ENCODE results near the gene HAP1.
A peak's percentile ranks its signal among the peaks of the same experiment; 100 is the strongest.

The HAP1 gene

DNA sequence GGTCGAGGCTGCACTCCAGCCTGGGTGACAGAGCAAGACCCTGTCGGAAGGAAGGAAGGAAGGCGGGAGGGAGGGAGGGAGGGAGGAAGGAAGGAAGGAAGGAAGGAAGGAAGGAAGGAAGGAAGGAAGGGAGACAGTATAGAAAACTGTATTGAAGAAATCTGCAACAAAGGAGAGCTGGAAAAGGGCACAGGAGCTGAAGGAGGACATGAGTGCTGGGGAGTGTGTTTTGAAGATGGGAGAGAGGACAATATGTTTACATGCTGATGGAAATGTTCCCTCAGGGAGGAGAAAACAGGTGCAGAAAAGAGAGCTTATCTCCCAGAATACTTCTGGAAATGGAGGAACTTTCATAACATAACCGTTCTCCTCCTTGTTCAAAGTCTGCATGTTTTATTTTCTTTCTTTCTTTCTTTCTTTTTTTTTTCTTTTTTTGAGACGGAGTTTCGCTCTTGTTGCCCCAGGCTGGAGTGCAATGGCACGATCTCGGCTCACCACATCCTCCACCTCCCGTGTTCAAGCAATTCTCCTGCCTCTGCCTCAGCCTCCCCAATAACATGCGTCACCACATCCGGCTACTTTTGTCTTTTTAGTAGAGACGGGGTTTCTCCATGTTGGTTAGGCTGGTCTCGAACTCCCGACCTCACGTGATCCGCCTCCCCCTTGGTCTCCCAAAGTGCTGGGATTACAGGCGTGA is 2.7 kb upstream of the HAP1 start:
- Histone ChIP-seq H3K27me3 (ENCODE audit: control insufficient read depth, insufficient read depth, low read length) (peaks cover 52% of the 10 kb centered on the region), H3K36me3 (ENCODE audit: control insufficient read depth, insufficient read depth, low read length) (no peaks in the 10 kb centered on the region), H3K4me3 (ENCODE audit: low read depth, low read length) (no peak overlapping the region), H3K9me3 (ENCODE audit: control insufficient read depth, insufficient read depth, low read length) (no peaks in the 10 kb centered on the region), H3K4me1 (ENCODE audit: control insufficient read depth, insufficient read depth, low read length) (peaks cover 4% of the 10 kb centered on the region), H3K9ac (ENCODE audit: low read depth, low read length) (no peak overlapping the region)

GRCh38 chr17:41735744-41736143 is 1.3 kb upstream of the HAP1 start:
- no peak overlapping the region for H3K4me3 ChIP-seq (ENCODE audit: low read depth, low read length)
- peaks cover 62% of the 10 kb centered on the region for H3K27me3 ChIP-seq (ENCODE audit: control insufficient read depth, insufficient read depth, low read length)
- H3K9me3 ChIP-seq (ENCODE audit: control insufficient read depth, insufficient read depth, low read length): no peaks in the 10 kb centered on the region
- peaks cover 4% of the 10 kb centered on the region for H3K4me1 ChIP-seq (ENCODE audit: control insufficient read depth, insufficient read depth, low read length)
- H3K36me3 ChIP-seq (ENCODE audit: control insufficient read depth, insufficient read depth, low read length): no peaks in the 10 kb centered on the region
- no peak overlapping the region for H3K9ac ChIP-seq (ENCODE audit: low read depth, low read length)

- Histone ChIP-seq H3K4me3 (ENCODE audit: low read depth, low read length) (peak overlapping the region; percentile 59), H3K4me1 (ENCODE audit: control insufficient read depth, insufficient read depth, low read length) (peaks cover 4% of the 10 kb centered on the region), H3K36me3 (ENCODE audit: control insufficient read depth, insufficient read depth, low read length) (no peaks in the 10 kb centered on the region), H3K27me3 (ENCODE audit: control insufficient read depth, insufficient read depth, low read length) (peaks cover 62% of the 10 kb centered on the region), H3K9ac (ENCODE audit: low read depth, low read length) (peak overlapping the region; percentile 91), H3K9me3 (ENCODE audit: control insufficient read depth, insufficient read depth, low read length) (no peaks in the 10 kb centered on the region)
These were observed 488 bp upstream of the HAP1 start for GRCh38 chr17:41734949-41735313.

- Histone ChIP-seq H3K4me3 (ENCODE audit: low read depth, low read length) (peak overlapping the region; percentile 59), H3K4me1 (ENCODE audit: control insufficient read depth, insufficient read depth, low read length) (peaks cover 4% of the 10 kb centered on the region), H3K9me3 (ENCODE audit: control insufficient read depth, insufficient read depth, low read length) (no peaks in the 10 kb centered on the region), H3K36me3 (ENCODE audit: control insufficient read depth, insufficient read depth, low read length) (no peaks in the 10 kb centered on the region), H3K9ac (ENCODE audit: low read depth, low read length) (no peak overlapping the region), H3K27me3 (ENCODE audit: control insufficient read depth, insufficient read depth, low read length) (peaks cover 62% of the 10 kb centered on the region)
These were observed 900 bp downstream of the HAP1 start for GRCh38 chr17:41733348-41734138.

GRCh38 chr17:41731836-41732235 is 2.6 kb downstream of the HAP1 start:
- no peaks in the 10 kb centered on the region for H3K36me3 ChIP-seq (ENCODE audit: control insufficient read depth, insufficient read depth, low read length)
- H3K4me3 ChIP-seq (ENCODE audit: low read depth, low read length): no peak overlapping the region
- no peaks in the 10 kb centered on the region for H3K4me1 ChIP-seq (ENCODE audit: control insufficient read depth, insufficient read depth, low read length)
- no peak overlapping the region for H3K9ac ChIP-seq (ENCODE audit: low read depth, low read length)
- no peaks in the 10 kb centered on the region for H3K9me3 ChIP-seq (ENCODE audit: control insufficient read depth, insufficient read depth, low read length)
- peaks cover 51% of the 10 kb centered on the region for H3K27me3 ChIP-seq (ENCODE audit: control insufficient read depth, insufficient read depth, low read length)

GRCh38 chr17:41730479-41730878 is 4.0 kb downstream of the HAP1 start:
- Histone ChIP-seq H3K4me1 (ENCODE audit: control insufficient read depth, insufficient read depth, low read length) (no peaks in the 10 kb centered on the region), H3K4me3 (ENCODE audit: low read depth, low read length) (no peak overlapping the region), H3K27me3 (ENCODE audit: control insufficient read depth, insufficient read depth, low read length) (peaks cover 38% of the 10 kb centered on the region), H3K9me3 (ENCODE audit: control insufficient read depth, insufficient read depth, low read length) (no peaks in the 10 kb centered on the region), H3K36me3 (ENCODE audit: control insufficient read depth, insufficient read depth, low read length) (no peaks in the 10 kb centered on the region), H3K9ac (ENCODE audit: low read depth, low read length) (no peak overlapping the region)

DNA sequence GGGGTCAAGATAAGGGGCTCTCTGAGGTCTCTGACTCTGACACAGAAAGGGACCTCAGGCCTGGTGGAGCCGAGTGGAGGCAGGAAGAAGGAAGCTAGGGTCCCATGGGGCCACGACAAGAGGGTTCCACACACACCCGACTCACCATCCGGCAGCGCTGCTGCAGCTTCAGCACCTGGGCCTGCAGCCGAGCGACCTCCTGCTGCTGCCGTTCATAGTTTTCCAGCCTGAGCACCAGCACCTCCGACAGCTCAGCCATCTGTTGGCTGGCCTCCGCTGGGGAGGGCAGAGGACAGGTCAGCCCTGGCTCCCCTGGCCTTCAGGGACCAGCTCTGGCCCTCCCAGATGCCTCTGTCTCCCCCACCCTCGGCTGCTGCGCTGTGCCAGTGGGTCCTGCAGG is 6.4 kb downstream of the HAP1 start:
- Histone ChIP-seq H3K4me3 (ENCODE audit: low read depth, low read length) (no peak overlapping the region), H3K36me3 (ENCODE audit: control insufficient read depth, insufficient read depth, low read length) (no peaks in the 10 kb centered on the region), H3K9me3 (ENCODE audit: control insufficient read depth, insufficient read depth, low read length) (no peaks in the 10 kb centered on the region), H3K27me3 (ENCODE audit: control insufficient read depth, insufficient read depth, low read length) (peaks cover 19% of the 10 kb centered on the region), H3K4me1 (ENCODE audit: control insufficient read depth, insufficient read depth, low read length) (no peaks in the 10 kb centered on the region), H3K9ac (ENCODE audit: low read depth, low read length) (no peak overlapping the region)

GRCh38 chr17:41725134-41725533 is 9.3 kb downstream of the HAP1 start:
- Histone ChIP-seq H3K36me3 (ENCODE audit: control insufficient read depth, insufficient read depth, low read length) (no peaks in the 10 kb centered on the region), H3K4me1 (ENCODE audit: control insufficient read depth, insufficient read depth, low read length) (no peaks in the 10 kb centered on the region), H3K4me3 (ENCODE audit: low read depth, low read length) (no peak overlapping the region), H3K9ac (ENCODE audit: low read depth, low read length) (no peak overlapping the region), H3K9me3 (ENCODE audit: control insufficient read depth, insufficient read depth, low read length) (no peaks in the 10 kb centered on the region), H3K27me3 (ENCODE audit: control insufficient read depth, insufficient read depth, low read length) (no peaks in the 10 kb centered on the region)

GRCh38 chr17:41724476-41725050 is 9.9 kb downstream of the HAP1 start:
- Histone ChIP-seq H3K4me1 (ENCODE audit: control insufficient read depth, insufficient read depth, low read length) (no peaks in the 10 kb centered on the region), H3K9me3 (ENCODE audit: control insufficient read depth, insufficient read depth, low read length) (no peaks in the 10 kb centered on the region), H3K4me3 (ENCODE audit: low read depth, low read length) (no peak overlapping the region), H3K36me3 (ENCODE audit: control insufficient read depth, insufficient read depth, low read length) (no peaks in the 10 kb centered on the region), H3K27me3 (ENCODE audit: control insufficient read depth, insufficient read depth, low read length) (no peaks in the 10 kb centered on the region), H3K9ac (ENCODE audit: low read depth, low read length) (no peak overlapping the region)

GRCh38 chr17:41723801-41724475 is 10.5 kb downstream of the HAP1 start:
- no peaks in the 10 kb centered on the region for H3K4me1 ChIP-seq (ENCODE audit: control insufficient read depth, insufficient read depth, low read length)

GRCh38 chr17:41722231-41722630 is 12.2 kb downstream of the HAP1 start:
- no peaks in the 10 kb centered on the region for H3K27me3 ChIP-seq (ENCODE audit: control insufficient read depth, insufficient read depth, low read length)
- H3K4me3 ChIP-seq (ENCODE audit: low read depth, low read length): no peak overlapping the region
- no peak overlapping the region for H3K9ac ChIP-seq (ENCODE audit: low read depth, low read length)
- H3K4me1 ChIP-seq (ENCODE audit: control insufficient read depth, insufficient read depth, low read length): no peaks in the 10 kb centered on the region
- H3K36me3 ChIP-seq (ENCODE audit: control insufficient read depth, insufficient read depth, low read length): no peaks in the 10 kb centered on the region
- no peaks in the 10 kb centered on the region for H3K9me3 ChIP-seq (ENCODE audit: control insufficient read depth, insufficient read depth, low read length)

More at GRCh38 chr17:41723801-41724475, 10.5 kb downstream of the HAP1 start:
- H3K9me3 ChIP-seq (ENCODE audit: control insufficient read depth, insufficient read depth, low read length): no peaks in the 10 kb centered on the region
- H3K27me3 ChIP-seq (ENCODE audit: control insufficient read depth, insufficient read depth, low read length): no peaks in the 10 kb centered on the region
- H3K4me3 ChIP-seq (ENCODE audit: low read depth, low read length): no peak overlapping the region
- H3K9ac ChIP-seq (ENCODE audit: low read depth, low read length): no peak overlapping the region
- H3K36me3 ChIP-seq (ENCODE audit: control insufficient read depth, insufficient read depth, low read length): no peaks in the 10 kb centered on the region
